Activated CD4-positive, alpha-beta T cell treated with anti-CD3 and anti-CD28 coated beads, Interleukin-2, amount 50 U/mL, for 24 hours (primary cell): ENCODE data around the gene MXD3.
"Not testable (repeated sequence)": the region's sequence is repeated elsewhere in the genome, so short reads cannot be mapped to it uniquely, and the experiment has no call there.

ENCODE experiments used
- DNase-seq, 2 donors: peaks; one replicate each; pipeline ENCODE4 v3.0.0-alpha.2; 2020; ENCODE audit warnings: low read depth in 1 of 2, low spot score in 1 of 2

MXD3 gene

DNA sequence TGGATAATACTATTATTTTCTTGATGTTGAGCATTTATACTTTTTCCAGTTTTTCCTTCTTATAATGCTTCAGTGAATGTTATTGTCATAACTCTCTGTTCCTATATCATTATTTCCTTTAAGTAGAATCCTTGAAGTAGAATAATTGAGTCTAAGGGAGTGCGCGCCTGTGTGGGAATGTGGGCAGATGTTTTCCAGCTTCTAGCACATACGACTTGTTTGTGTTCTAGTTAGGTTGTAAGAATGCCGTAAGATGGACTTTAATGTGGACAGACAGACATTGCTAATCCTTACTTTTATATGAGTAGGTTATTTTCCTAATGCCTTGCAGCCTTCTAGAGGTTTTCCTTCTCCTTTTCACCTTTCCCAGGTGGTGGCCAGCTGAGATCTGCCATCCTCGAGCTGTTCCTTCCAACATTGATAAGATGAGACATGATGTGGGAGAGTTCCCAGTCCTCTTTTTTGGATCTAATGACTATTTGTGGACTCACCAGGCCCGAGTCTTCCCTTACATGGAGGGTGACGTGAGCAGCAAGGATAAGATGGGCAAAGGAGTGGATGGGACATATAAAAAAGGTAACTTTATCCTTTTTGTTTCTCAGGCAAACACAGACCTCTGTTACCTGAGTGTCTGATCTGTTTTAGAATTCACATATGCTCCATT, 42.3 kb downstream of the MXD3 start:
- DNase-seq = no peak

GRCh38 chr5:177265395-177265794, 46.3 kb downstream of the MXD3 start:
- no peak for DNase-seq

DNA sequence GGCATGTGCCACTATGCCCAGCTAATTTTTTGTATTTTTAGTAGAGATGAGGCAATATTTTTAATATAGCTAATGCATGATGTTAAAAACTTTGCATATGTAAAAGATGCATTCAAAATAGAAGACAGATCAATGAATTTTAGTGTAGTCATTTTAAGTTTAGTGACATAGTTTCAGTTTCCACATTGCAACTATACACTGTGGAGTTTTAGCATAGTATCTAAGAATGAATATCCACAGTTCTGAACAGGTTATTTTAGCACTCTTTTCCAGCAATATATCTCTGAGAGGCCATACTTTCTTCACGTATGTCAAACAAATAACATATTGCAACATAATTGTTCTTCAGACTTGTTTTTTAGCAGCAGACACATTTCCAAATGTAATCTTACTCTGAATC, 47.5 kb downstream of the MXD3 start:
- no peak for DNase-seq

DNA sequence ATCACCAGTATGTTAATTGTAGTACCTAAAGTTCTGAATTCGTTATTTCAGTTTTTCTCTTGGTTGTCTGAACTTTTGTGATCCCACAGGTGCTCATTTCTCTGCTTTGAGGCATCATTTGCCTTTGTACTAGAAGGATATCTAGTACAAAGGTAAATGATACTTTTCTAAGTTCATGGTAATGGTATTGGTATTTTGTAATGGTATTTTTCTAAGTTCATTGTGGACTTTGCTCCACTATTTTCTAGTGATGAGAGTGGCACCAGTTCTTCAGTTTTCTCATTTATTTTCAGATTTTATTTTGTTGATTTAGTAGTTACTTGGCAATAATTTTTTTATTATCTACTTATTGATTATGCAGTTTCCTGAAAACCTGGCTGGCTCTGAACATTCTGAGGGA, 50.2 kb downstream of the MXD3 start:
- no peak for DNase-seq

DNA sequence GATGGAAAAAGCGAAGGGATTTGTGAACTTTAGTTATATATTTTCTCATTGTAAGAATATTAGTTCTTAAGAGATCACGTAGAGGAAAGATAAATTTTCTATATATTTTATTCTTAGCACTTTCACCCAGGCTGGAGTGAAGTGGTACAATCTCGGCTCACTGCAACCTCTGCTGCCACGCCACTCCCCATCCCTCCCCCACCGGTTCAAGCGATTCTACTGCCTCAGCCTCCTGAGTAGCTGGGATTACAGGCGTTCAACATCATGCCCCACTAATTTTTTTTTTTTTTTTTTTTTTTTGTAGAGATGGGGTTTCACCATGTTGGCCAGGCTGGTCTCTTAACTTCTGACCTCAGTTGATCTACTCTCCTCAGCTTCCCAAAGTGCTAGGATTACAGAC, 50.7 kb downstream of the MXD3 start:
- DNase-seq = no peak

- not testable (repeated sequence) for DNase-seq
Observed at GRCh38 chr5:177258711-177259110, 53.0 kb downstream of the MXD3 start.
